ENCODE data around the gene CBX3.
"Not testable (repeated sequence)": the region's sequence is repeated elsewhere in the genome, so short reads cannot be mapped to it uniquely, and the experiment has no call there.

The CBX3 gene

GRCh38 chr7:26201247-26202018 lies at the start of gene CBX3:
Gene CBX3, plus strand, starts transcription at chr7:26201745. Its CDS starts 1,254 bp downstream, at chr7:26202999.
- DNase-seq: peak; percentile 93

- DNase-seq: peak; percentile 78
Measured at GRCh38 chr7:26151953-26152781, 49.4 kb upstream of the CBX3 start, which contains the start of gene NFE2L3. Gene NFE2L3, plus strand, starts transcription at chr7:26152198. Its CDS starts 301 bp downstream, at chr7:26152499.

- not testable (repeated sequence) for DNase-seq
Measured at GRCh38 chr7:26152782-26153240, 48.7 kb upstream of the CBX3 start.

GRCh38 chr7:26153241-26153822 lies 48.2 kb upstream of the CBX3 start:
- no peak for DNase-seq

- no peak for DNase-seq
Measured at GRCh38 chr7:26153823-26154783, 47.4 kb upstream of the CBX3 start.

GRCh38 chr7:26155531-26156375 lies 45.8 kb upstream of the CBX3 start:
- DNase-seq: no peak

- no peak for DNase-seq
Measured at GRCh38 chr7:26156451-26157420, 44.8 kb upstream of the CBX3 start.

GRCh38 chr7:26157520-26158105 lies 43.9 kb upstream of the CBX3 start:
- DNase-seq: no peak

- DNase-seq: no peak
Measured at GRCh38 chr7:26159243-26159642, 42.3 kb upstream of the CBX3 start.

GRCh38 chr7:26160896-26161295 lies 40.6 kb upstream of the CBX3 start:
- no peak for DNase-seq

GRCh38 chr7:26162431-26162830 lies 39.1 kb upstream of the CBX3 start:
- no peak for DNase-seq

GRCh38 chr7:26163804-26164203 lies 37.7 kb upstream of the CBX3 start:
- DNase-seq: not testable (repeated sequence)

- DNase-seq: no peak
Measured at GRCh38 chr7:26165950-26166683, 35.4 kb upstream of the CBX3 start.

- no peak for DNase-seq
Measured at GRCh38 chr7:26166684-26167266, 34.8 kb upstream of the CBX3 start.

GRCh38 chr7:26167303-26167934 lies 34.1 kb upstream of the CBX3 start:
- DNase-seq: no peak

GRCh38 chr7:26168458-26169023 lies 33.0 kb upstream of the CBX3 start:
- DNase-seq: no peak

GRCh38 chr7:26169271-26169670 lies 32.3 kb upstream of the CBX3 start:
- DNase-seq: no peak

- no peak for DNase-seq
Measured at GRCh38 chr7:26170663-26171062, 30.9 kb upstream of the CBX3 start.
